Activated CD4-positive, CD25-positive, alpha-beta regulatory T cell (primary cell): ENCODE measurements around the gene WBP1.
"Not testable (repeated sequence)": the region's sequence is repeated elsewhere in the genome, so short reads cannot be mapped to it uniquely, and the experiment has no call there.

Experiments
- DNase-seq, 4 experiments: peaks; one replicate each; lab custom pipeline; 2025; lab: John Stamatoyannopoulos, UW

WBP1 gene

DNA sequence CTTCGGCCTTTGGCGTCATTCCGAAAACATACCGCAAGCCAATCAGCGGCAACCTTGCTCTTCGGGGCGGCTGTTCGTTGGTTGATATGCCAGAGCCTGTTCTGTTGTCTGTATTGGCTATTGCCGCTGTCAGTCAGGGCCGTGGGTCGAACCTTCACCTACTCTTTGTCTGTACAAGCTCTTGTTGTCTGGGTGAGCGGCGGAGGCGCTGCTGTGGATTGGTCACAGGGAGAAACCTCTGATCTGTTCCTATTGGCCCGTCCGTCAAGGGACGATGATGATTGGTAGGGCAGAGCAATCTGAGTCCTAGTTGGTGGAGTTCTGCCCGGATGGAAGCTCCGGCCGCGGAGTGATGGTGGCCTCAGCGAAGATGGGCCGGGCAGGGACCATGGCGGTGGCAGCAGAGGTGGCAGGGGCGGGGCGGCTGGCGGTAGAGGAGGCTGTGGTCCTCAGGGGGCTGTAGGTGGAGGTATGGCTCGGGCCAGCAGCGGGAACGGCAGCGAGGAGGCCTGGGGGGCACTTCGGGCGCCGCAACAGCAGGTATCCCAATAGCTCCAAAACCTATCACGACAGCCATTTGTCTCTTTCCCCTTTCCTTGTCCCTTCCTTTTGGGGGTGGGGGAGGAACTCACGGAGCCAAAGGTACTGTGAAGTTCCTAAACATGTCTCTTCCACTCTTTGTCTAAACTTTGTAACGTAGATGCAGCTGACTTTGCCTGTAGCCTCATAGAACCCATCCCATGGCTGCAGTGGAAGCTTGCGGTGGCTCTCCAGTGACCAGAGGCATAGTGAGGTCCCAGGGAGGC lies at the start of gene WBP1:
TSS of gene WBP1 (plus strand) at position 307 of the 806 bp plus-strand sequence. CDS start at position 472, 165 bp downstream.
- DNase-seq: peak; percentile 93 to 96 (median 94)

DNA sequence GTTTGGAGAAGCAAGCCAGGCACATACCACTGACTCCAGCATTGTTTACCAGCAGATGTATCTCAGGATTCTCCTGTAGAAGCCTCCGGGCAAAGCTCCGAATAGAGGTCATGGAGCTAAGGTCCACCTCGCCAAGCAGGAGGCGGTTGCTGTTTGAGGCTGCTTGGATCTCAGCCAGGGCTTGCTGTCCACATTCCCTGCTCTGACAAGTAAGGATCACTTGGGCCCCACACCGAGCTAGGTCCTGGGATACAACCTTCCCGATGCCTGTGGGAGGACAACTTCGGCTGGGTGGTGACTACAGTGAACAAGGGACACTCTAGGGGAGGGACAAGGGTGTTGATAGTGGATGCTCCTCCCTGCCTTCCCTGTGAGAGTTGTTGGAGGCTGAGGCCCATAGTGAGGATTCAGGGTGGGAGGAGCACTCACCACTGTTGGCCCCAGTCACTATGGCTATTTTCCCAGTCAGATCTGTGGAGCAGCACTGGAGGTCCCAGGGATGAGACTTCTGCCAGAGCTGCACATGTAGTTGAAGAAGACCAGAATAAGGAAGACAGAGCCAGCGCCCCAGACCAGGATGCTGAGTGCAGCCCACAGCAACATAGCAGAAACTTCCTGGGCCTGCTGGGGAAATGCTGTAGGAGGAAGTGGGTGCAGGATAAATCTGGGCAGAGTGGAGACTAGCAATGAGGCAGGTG lies 45.1 kb upstream of the WBP1 start:
- no peak for DNase-seq

DNA sequence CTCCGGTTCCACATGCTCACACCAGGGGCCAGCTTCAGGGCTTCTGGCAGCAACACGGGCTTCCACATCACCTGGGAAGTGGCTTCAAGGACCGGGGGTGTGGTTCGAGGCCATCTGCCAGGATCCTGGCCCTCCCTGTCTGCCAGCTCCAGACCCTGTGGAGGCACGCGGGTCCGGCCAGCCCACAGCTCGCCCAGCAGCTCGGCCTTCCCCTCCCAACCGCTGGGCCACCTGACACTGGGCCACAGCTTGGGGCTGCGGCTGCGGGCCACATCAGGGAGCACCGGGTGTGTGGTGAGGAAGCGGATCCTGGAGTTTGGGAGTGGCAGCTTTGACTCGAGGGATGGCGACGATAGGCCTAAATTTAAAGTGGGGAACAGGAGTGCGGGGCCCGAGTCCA lies 43.8 kb upstream of the WBP1 start:
- DNase-seq: no peak

DNA sequence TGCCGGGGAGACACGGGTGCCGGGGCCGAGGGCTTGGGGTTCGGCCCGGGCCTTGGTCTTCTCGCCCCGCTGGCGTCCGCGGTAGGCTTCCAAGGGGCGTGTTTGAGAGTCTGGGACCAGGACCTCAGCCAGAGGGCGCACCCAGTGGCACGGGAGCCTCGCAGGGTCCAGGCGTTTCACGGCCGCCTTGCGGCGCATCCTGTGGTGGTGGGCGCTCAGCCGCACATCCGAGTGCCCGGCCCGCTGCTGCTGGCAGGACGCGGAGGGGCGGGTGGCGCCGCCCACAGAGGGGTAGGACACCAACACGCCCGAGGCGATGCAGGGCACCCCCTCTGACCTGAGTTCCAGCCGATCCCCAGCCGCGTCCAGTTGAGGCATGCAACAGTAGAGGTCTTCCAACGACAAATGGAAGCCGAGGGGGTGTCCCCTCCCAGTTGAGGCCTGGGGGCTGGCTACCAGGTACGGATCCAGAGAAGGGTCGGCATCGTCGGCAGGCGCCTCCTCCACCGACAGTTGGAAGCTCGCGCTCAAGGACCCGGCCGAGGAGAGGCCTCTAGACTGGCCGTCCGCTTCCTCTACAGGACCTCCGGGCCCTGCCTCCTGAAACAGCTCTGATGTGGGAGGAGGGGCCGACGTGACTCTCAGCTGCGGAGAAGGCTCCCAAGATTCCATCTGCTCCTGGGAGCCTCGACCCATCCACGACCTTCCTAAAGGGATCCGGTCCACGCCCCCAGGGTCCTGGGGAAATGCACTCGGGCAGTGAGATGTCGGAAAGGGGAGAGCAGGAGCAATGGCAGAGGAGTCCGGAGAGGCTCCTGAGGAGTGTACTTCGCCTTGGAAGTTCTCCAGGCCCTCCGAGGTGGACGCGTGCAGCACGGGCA lies 43.1 kb upstream of the WBP1 start:
- no peak for DNase-seq

DNA sequence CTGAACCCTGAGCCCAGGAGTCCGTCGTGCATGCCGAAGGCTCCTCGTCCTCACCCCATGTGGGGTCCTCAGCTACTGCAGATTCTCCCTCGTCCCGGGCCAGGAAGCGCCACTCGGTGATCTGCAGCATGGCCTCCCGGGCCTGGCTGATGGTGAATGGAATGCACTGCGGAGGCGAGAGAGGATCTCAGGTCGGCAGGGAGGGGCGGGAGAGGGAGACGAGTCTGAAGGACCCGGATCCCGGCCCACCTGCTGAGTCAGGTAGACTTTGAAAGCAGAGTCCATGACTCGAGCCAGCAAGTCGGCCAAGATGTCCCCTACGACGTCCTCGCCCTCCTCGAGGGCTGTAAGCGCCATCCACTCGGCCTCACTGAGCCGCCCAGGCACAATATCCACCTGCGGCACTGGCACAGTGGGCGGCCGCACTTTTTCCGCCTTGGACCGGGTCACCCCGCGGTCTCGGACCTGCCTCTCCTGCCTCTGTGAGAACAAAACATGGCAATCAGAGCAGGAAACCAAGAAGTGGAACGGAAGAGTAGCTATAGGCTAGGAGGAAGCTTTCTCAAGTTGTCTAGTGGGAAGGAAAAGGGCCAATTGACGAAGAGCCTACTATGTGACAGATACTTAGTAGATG lies 42.4 kb upstream of the WBP1 start:
- DNase-seq: no peak

DNA sequence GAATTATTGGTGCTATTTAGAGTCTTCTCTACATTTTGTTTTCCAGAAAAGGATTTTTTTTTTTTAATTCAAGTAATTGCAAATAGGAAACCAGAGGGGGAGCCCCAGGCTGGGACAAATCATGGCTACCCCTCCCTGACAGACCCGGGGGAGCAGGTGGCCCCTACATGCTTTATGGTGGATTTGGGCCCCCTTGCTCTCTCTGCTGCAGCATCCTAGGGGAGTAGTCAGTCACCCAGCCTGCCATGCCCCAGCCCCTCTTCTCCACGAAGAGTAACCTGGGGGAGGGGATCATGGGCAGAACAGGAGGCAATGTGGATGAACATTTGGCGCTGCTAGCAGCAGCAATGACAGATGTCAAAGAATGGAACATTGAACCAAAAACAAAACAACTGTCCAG lies 41.5 kb upstream of the WBP1 start:
- DNase-seq: no peak

DNA sequence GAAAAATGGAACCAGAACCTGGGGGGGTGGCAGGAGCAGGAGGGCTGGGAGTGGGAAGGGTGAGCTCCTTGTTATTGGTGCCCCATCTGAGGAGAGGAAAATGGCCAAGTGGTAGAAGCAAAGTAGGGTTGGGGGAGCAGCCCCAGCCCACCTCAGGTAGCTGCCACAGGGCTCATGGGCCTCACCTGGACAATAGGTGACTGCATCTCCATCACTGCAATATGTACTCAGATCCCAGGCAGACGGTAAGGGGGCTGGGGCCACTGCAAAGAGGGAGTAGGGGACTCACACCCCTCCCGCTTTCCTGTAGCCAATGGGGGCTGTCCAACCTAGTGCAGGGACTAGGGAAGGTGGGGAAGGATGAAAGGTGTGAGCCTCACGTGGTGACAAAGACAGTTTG lies 41.0 kb upstream of the WBP1 start:
- DNase-seq: no peak

DNA sequence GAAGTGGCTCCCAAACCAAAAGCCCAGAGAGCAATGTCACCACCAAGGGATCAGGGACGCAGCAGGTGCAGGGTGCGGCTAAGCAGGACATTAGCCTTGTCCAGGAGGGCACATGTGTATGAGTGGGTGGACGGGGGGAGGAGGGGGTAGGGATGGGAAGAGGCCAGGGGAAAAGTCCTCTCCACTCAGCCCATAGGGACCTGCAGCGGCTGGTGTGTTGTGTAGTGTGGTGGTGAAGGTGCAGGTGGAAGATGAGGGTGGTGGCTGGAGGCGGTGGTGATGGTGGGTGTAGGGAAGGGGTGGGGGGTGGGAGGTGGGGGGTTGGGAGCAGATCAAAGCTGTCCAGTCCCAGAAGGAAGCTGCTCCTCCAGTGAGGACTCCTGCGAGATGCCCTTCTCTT lies 40.5 kb upstream of the WBP1 start:
- no peak for DNase-seq

DNA sequence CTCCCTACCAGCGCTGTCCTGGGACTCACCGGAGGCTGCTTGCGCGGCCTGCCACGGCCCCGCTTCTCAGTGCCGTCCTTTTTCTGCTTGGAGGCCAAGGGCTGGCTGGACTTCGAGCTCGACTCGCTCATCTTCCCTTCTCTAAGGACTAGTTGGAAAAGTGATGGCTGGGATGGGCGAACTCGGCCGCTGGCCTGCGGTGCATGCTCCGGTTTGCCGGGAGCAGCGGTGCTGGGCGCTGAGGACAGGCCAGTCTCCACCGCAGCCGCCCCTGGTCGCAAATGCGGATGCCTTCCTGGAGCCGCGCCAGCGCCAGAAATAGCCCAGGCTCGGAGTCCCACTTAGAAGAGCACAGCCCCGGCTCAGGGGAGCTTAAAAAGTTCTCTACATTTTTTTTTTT lies 39.9 kb upstream of the WBP1 start:
- no peak for DNase-seq

DNA sequence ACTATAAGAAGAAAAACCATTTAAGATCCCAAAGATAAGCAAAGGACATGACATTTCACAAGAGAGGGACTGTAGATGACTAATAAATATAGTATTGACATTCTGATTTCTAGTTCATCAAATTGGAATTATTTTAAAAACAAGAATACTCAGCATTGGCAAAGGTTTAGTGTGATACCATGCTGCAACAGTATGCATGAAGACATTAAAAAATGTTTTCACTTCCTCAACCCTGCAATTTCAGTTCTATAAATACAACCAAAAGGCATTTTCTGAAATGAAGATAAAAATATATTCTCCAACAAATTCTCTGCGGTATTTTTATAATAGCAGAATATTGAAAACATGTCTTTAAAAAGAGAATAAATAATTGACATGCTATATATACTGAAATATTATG lies 38.9 kb upstream of the WBP1 start:
- DNase-seq: no peak

DNA sequence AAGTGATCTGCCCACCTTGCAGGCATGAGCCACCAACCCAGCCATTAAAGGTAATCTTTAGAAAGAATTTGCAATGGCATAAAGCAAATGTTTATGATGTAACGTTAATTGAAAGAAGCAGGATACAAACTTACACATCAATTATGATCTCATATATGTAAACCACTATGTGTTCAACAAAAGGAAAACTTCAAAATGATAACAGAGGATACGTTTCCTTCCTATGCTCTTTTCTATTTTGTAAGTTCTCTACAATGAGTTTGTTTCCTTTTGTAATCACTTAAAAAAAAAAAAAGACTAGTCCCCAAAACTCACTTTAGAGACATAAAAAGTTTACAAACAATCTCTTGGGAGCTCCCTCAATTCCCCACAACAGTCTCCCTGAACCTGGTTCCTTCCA lies 38.2 kb upstream of the WBP1 start:
- DNase-seq: no peak

DNA sequence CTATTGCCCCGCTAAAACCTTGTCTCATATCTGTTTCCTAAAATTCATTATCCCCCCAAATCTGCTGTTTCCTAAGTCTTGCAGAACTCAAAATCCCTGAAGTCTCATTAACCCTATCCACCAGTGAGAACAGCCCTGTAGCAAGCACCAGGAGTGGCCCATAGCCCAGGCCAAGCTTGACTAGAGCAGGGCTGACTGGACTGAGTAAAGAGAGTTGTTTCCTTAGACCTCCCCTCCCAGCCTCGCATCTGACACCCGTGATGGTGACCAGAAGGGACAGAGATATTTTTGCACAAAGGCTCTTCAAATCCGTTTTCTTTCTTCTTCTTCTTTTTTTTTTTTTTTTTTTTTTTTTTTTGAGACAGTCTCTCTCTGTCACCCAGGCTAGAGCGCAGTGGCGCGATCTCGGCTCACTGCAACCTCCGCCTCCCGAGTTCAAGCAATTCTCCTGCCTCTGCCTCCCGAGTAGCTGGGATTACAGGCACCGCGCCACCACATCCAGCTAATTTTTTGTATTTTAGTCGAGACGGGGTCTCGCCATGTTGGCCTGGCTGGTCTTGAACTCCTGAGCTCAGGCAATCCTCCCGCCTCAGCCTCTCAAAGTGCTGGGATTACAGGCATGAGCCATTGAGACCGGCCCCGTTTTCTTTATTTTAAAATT lies 37.7 kb upstream of the WBP1 start:
- not testable (repeated sequence) for DNase-seq

DNA sequence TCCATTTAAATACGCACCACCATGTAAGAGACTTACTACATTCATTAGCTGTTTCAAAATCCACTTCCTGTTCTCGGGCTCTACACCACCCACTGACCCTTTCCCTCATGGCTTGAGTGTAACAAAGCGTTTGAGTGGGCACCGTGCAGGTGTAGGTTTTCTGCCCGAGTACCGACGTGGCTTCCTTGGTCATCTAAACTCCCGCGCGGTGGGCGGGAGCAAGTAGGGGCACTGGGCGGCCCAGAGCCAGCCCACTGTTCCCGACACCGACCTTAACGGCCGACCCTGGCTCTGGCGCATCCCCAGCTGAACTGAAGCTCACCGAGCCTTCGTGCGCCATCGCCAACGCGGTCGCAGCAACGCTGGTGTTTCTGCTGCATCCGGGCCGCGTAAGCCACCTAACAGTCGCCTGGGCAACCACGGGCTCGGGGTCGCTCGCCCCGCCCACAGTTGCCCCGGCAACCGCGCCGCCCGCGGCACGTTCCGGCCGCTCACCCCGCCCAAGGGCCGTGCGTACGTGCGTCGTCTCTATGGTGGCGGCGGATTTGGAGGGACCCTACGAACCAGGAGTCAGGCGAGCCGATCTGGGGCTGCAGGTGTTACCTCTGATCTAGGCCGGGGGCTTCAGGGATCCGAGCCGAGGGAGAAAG lies 36.9 kb upstream of the WBP1 start, which contains the start of the genes C2orf81 and WDR54:
TSS of gene C2orf81 (minus strand) at position 399 of the 650 bp plus-strand sequence. CDS start at position 340, 59 bp downstream.
TSS of gene WDR54 (plus strand) at position 510 of the 650 bp plus-strand sequence. CDS start 424 bp downstream, outside the sequence.
- DNase-seq: peak; percentile 83 to 96 (median 90)

DNA sequence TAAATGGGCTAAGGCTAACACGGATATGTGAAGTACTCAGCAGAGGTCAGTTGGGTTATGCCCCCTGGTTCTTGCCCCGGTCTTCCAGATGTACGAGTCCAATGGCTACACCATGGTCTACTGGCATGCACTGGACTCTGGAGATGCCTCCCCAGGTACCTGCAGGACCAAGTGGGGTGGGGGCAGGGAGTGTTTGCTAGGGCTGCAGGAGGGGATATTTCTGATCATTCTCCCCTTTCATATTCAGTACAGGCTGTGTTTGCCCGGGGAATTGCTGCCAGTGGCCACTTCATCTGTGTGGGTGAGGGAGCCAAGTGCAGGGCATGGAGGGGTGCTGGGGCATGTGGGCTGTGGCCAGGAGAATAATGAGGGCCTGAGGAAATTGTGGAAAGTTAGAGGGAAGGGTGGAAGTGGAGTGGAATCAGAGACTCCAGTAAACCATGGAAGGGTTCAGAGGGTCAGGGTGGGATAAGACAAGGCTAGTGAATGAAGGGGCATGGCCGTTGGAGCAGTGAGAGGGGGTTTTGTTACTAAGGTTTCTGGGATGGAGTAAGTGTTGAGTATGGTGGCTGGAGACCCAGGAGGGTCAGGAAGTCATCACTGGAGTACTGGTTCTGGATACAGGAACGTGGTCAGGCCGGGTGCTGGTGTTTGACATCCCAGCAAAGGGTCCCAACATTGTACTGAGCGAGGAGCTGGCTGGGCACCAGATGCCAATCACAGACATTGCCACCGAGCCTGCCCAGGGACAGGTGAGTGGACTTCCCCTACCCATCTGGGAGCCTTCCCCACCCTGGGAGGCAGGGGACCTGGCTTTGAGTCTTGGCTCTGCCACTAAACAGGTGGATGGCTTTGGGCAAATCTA lies 34.8 kb upstream of the WBP1 start:
- no peak for DNase-seq

DNA sequence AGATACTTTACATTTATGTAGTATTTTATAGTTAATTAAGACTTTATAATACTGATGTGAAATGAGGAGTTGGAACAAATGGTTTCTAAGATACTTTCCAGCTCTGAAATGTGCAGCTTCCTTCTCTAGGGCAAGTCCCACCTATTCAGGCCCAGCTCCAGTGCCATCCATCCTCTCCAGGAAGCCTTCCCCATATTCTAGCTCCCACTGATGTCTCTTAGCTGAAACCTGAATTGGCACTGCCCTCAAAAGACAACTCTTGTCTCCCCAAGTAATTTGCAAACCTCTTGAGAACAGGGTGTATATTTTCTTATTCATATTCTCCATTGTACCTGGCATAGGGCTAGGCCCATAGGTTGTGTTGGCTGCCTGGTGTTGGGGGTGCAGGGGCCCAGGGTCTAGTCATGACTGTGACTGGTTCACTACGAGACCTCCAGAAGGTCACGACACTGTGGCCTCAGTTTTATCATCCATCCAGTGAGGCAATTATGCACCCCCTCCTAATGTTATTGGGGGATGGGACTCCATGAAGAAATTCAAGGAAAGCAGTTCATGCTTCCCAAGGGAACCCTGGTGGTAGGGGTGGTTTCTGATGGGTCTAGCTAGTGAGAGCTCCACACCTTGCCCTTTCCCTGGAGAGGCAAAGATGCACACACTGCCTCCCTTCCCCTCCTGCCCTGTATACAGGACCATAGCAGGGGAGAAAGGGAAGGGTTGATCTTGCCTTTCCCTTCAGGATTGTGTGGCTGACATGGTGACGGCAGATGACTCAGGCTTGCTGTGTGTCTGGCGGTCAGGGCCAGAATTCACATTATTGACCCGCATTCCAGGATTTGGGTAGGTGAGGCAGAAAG lies 33.9 kb upstream of the WBP1 start:
- DNase-seq: no peak

DNA sequence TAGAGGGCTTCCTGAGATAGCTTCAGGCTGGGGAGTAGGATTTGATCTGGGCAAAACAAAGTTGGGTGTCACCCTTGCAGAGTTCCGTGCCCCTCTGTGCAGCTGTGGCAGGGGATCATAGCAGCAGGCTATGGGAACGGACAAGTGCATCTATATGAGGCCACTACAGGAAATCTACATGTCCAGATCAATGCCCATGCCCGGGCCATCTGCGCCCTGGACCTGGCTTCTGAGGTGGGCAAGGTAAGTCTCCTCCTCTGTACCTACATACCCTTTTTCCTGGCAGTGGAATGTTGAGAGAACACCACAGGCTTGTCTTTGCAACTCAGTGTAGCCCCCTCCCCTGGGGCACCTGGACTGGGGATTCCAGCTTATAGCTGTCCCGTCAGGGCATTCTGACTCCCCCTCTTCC lies 33.2 kb upstream of the WBP1 start:
- DNase-seq: no peak

DNA sequence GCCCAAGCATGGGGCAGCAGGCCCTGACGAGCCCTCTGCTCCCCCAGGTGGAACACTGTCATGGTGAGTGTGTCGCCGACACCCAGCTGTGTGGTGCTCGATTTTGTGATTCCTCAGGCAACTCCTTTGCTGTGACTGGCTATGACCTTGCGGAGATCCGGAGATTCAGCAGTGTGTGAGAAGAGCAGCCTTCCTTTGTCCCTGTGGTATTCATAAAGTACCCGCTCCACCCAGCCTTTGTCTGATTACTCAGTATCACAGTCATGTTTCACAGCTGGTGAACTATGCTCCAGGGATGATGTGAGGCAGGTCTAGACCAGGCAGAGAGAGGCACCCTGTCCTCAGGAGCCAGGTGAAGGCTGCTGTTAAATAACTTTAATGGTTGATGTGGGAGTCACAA lies 32.7 kb upstream of the WBP1 start:
- no peak for DNase-seq

DNA sequence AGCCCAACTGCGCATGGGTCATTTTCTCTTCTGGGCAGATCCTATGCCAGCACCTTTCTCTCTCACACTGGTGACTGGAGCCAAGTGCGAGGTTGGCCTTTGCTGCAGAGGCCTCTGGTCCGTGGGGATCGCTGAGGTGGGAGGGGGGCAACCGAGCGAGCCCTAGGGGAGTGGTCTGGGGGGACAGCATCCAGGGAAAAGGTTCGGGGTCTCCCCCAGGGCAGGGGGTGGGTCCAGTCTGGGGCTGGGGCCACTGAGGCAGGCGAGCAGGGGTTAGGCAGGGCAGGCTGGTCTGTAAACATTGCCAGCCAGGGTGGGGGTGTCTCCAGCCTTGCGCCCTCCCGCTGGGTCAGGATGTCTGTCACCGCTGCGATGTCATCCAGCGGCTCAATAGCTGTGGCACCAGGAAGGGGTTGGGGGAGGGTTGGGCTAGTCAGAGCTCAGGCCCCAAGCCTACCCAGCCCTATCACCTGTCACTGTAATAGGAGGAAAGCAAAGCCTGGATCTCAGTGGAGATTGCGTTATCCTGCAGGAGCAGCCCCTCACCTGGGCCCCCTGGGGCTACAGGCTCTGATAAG lies 32.0 kb upstream of the WBP1 start:
- DNase-seq: no peak
